Erythroblast (primary cell): ENCODE measurements around the gene HTRA1.

Experiments used
- GATA1 ChIP-seq: IDR thresholded peaks from 2 replicates; pipeline ENCODE4 v1.6.1; 2011; ENCODE audit warnings: low read depth, mild to moderate bottlenecking, control low read depth, low read length, moderate library complexity
- POLR2A ChIP-seq: IDR thresholded peaks from 2 replicates; pipeline ENCODE4 v1.6.1; 2011; ENCODE audit warnings: mild to moderate bottlenecking, low read length

DNA sequence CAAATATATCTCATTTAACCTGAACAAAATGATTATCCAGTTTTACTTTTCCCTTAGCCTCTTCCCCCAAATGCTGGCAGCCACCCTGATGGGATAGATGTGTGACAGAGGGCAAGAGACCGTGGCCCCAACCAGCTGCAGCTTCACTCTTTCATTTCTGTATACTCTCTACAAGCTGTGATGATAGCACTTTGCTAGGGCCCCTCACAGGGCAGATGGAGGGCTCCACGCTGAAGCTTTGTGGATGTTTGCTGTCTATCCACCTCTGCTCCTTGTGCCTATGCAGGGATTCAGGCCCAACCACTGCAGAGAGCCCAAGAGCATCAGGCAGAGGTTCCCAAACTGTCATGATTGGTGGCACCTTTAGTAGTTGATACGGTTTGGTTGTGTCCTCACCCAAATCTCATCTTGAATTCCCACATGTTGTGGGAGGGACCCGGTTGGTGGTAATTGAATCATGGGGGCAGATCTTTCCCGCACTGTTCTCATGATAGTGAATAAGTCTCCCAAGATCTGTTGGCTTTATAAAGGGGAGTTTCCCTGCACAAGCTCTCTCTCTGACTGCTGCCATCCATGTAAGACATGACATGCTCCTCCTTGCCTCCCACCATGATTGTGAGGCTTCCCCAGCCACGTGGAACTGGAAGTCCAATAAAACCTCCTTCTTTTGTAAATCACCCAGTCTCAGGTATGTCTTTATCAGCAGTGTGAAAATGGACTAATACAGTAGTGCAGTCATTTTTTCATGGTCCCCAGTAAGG, 20.1 kb downstream of the HTRA1 start:
- TF ChIP-seq GATA1, result no peak
- no peak for TF ChIP-seq POLR2A
